Measurements from ENCODE around the gene SIPA1L2.
A peak's percentile ranks its signal among the peaks of the same experiment; 100 is the strongest.

The SIPA1L2 gene

GRCh38 chr1:232630047-232630893, at the start of gene SIPA1L2:
TSS of gene SIPA1L2 (minus strand) at chr1:232630133. CDS start at chr1:232515339, 114,794 bp downstream.
- peak; percentile 90 for DNase-seq

GRCh38 chr1:232678185-232678886, 48.4 kb upstream of the SIPA1L2 start:
- DNase-seq: no peak

- DNase-seq: no peak
These were observed 46.4 kb upstream of the SIPA1L2 start for GRCh38 chr1:232676307-232676706.

- DNase-seq: no peak
These were observed 46.0 kb upstream of the SIPA1L2 start for GRCh38 chr1:232675898-232676297.

- no peak for DNase-seq
These were observed 45.3 kb upstream of the SIPA1L2 start for GRCh38 chr1:232675260-232675659.

GRCh38 chr1:232673256-232673655, 43.3 kb upstream of the SIPA1L2 start:
- no peak for DNase-seq

GRCh38 chr1:232669981-232670747, 40.2 kb upstream of the SIPA1L2 start:
- no peak for DNase-seq

- DNase-seq: no peak
These were observed 37.8 kb upstream of the SIPA1L2 start for GRCh38 chr1:232667778-232668165.

GRCh38 chr1:232667094-232667777, 37.3 kb upstream of the SIPA1L2 start:
- DNase-seq: no peak

- no peak for DNase-seq
These were observed 35.2 kb upstream of the SIPA1L2 start for GRCh38 chr1:232664844-232665777.

GRCh38 chr1:232662910-232663309, 33.0 kb upstream of the SIPA1L2 start:
- DNase-seq: no peak

- no peak for DNase-seq
These were observed 28.5 kb upstream of the SIPA1L2 start for GRCh38 chr1:232658386-232658785.

- DNase-seq: no peak
These were observed 27.6 kb upstream of the SIPA1L2 start for GRCh38 chr1:232657426-232658005.

- DNase-seq: no peak
These were observed 25.8 kb upstream of the SIPA1L2 start for GRCh38 chr1:232655746-232656085.

- DNase-seq: no peak
These were observed 25.3 kb upstream of the SIPA1L2 start for GRCh38 chr1:232655028-232655745.

- DNase-seq: no peak
These were observed 23.9 kb upstream of the SIPA1L2 start for GRCh38 chr1:232653789-232654188.

GRCh38 chr1:232650845-232651244, 20.9 kb upstream of the SIPA1L2 start:
- DNase-seq: no peak

- no peak for DNase-seq
These were observed 20.5 kb upstream of the SIPA1L2 start for GRCh38 chr1:232650418-232650817.

- DNase-seq: no peak
These were observed 18.4 kb upstream of the SIPA1L2 start for GRCh38 chr1:232648316-232648715.

- DNase-seq: no peak
These were observed 14.3 kb upstream of the SIPA1L2 start for GRCh38 chr1:232644209-232644608.

- no peak for DNase-seq
These were observed 13.3 kb upstream of the SIPA1L2 start for GRCh38 chr1:232643251-232643650.

All from stimulated activated CD4-positive, alpha-beta T cell treated with anti-CD3 and anti-CD28 coated beads, Interleukin-2, amount 100 ng/mL, for 24 hours (primary cell).